Subcutaneous preadipocyte (primary cell): ENCODE results near the gene FAM216B. TPM values are rescaled to one million over a fixed set of nuclear protein-coding genes. Genes with fewer than 3 reads are reported as not detected.

Source experiments
- total RNA-seq: library from RNA; depleted of rRNA; stranded (reverse); fragments of >200 nt; gene quantifications from 2 replicates; pipeline ENCODE4 v1.2.3, GENCODE V29; 2012

Gene FAM216B
- total RNA-seq, result not detected in 2 replicates

DNA sequence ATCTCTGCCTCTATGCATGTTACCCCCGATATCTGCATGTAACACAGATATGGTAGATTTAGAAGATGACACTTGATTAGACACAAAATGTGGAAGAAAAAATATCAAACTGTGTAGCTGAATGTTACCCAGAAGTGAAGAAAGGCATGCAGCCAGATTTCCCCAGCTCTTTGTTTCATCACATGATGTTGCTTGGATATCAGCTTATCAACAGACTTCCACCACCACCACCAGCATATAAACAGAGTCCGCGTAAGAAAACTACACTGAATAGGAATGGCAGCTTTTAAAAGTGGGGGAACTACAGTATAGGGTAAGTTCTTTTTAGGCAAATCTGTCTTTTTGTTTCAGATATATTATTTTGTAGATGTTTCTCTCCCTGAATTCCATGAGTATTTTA, at the start of gene FAM216B:
TSS of gene FAM216B (plus strand) at position 233 of the 400 bp plus-strand sequence. CDS start 2,484 bp downstream, outside the sequence.

Other genes with a start within 250 kb of the FAM216B start
- under 0.01 TPM in 1 of 2 replicates, not detected in the other for gene TNFSF11, start 207.4 kb upstream of the FAM216B start, total RNA-seq
- gene EPSTI1, start 210.7 kb downstream of the FAM216B start, total RNA-seq, result 2.2 and 10.3 TPM in 2 replicates
- gene DNAJC15, start 242.0 kb downstream of the FAM216B start, total RNA-seq, result 8.8 and 13.7 TPM in 2 replicates